NCI-H2081 treated with DMSO at 0.1 percent for 48 hours (cell line): ENCODE results near the gene KRTAP5-3.
"Not testable (repeated sequence)": the region's sequence is repeated elsewhere in the genome, so short reads cannot be mapped to it uniquely, and the experiment has no call there.

ENCODE experiments used
- DNase-seq: peaks from one replicate; lab custom pipeline; 2025; lab: John Stamatoyannopoulos, UW

The KRTAP5-3 gene

DNA sequence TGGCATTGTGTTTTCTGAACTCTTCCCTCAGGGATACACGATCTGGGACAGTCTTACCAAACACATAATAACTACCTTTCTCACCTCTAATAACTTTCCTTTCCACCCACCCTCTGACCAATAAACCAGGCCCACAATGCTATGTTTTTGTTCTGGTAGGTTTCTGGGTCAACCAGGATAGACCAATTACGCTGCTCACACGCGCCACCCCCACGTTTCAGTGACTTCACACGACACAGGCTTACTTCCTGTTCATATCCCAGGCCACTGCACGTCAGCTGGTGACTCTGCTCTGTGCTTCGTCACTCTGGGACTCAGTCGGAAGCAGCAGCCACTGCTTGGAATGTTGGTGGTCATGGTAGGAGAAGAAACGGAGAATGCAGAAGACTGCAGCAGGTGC lies 11.2 kb upstream of the KRTAP5-3 start:
- DNase-seq, result no peak

DNA sequence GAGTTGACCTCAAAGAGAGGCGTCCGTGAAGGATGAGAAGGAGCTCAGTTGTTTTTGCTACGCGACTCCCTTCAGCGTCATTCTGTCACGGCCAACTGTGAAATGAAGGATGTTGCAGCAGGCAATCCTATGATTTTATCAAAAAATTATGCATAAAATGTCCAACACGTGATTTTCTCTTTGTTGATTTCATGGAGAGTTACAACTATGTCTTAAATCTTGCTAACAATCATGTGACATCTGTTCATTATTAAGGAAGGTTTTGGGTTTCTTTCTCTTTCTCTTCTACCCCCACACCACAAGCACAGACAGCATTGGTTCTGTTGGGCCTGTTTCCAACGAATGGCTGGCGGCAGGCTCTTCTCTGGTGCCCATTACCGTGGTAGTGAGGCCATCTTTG lies 10.0 kb upstream of the KRTAP5-3 start:
- no peak for DNase-seq

DNA sequence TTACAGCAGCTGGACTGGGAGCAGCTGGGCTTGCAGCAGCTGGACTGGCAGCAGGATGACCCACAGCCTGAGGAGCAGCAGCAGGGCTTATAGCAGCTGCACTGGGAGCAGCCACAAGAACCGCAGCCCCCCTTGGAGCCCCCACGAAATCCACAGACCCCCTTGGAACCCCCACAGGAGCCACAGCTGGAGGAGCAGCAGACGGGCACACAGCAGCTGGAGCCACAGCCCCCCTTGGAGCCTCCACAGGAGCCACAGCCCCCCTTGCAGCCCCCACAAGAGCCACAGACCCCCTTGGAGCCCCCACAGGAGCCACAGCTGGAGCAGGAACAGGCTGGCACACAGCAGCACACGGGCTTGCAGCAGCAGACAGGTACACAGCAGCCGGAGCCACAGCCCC lies 362 bp downstream of the KRTAP5-3 start:
- not testable (repeated sequence) for DNase-seq

DNA sequence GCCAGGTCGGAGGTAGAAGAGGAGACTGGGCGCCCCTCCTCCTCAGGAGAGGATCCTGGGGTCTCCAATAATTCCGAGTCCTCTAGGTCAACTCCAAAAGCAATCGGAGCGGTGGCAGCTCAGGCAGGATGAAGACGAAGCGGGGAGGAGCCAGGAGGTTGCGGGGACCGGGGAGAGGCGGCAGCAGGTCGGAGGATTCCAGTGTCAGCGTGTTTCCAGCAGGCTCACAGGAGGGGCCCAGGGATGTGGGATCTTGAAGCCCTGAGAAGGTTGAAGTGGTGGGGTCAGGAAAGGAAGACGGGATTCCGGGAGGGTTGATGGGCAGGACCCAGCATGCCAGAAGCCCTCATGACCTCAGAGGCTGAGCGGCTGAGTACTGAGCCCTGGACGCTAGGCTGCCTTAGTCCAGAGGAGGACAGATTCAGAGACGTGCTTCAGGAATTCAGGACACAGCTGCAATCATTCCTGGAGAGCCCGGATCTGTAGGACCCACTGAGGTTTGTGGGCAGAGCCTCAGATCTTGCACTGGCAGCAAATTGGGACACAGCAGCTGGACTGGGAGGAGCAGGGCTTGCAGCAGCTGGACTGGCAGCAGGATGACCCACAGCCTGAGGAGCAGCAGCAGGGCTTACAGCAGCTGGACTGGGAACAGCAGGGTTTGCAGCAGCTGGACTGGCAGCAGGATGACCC lies 962 bp downstream of the KRTAP5-3 start:
- not testable (repeated sequence) for DNase-seq

DNA sequence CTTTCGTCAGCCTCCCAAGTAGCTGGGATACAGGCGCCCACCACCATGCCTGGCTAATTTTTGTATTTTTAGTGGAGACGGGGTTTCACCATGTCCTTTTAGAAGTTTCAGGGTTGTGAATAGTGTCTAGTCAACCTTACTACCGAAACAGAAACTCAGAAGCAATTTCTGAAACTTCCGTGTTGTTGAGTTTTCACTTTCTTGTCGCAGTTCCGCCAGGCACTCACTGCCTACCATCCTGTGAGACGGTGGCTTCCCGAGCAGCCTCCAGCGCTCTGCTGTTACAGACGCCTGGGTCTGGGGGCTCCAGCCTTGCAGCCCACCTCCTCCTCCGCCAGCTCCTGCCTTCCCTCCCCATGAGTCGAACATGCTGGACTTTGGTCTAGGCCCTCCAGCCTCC lies 2.3 kb downstream of the KRTAP5-3 start:
- DNase-seq, result not testable (repeated sequence)

DNA sequence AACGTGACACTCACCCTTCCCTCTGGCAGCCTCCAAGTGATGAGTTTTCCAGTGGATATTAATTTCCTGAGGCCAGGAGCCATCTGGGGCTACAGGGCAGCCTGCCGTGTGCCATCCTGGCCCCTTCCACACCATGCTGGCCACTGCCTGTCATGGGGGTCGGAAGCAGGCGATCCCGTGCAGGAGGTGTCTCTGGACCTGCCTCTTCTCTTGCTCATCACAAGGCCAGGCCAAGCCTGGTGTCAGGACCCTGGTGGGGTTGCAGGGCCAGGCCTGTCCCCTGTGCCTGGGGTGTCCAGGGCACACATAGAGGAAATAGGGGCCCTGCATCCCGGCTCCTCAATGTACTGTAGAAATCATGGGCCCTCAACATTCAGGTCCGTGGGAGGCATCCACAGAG lies 3.6 kb downstream of the KRTAP5-3 start:
- DNase-seq, result no peak

DNA sequence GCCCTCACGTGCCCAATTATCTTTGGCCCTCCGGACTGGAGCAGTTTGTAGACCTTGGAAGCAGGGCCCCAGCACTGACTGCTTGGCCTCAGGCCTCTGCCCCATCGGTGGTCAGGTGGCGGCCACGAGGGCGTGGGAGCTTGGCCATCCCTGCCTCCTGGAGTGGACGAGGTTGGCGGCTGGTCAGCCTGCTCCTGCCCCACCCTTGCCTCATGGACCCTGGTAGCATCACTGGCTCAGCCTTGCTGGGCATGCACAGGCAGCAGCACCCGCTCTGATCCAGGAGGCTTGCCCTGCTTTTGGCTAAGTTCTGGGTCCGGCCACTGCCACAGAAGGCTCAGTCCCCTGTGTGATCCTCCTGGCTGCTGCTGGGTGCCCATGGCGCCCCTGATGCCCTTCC lies 4.1 kb downstream of the KRTAP5-3 start:
- DNase-seq, result no peak

DNA sequence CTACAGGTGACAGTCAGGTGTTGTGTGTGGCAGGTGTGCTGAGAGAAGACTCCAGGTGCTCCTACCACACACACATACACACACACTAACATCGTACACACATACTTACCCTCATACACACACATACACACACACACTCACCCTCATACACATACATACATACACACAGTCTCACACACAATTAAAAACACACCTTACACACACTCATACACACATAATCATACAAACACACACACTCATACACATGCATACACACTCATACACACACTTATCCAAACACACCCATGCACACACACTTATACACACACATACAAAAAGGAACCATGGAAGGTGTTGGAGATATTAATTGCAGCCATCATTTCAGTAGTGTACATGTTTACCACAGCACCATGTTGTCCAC lies 4.6 kb downstream of the KRTAP5-3 start:
- no peak for DNase-seq

DNA sequence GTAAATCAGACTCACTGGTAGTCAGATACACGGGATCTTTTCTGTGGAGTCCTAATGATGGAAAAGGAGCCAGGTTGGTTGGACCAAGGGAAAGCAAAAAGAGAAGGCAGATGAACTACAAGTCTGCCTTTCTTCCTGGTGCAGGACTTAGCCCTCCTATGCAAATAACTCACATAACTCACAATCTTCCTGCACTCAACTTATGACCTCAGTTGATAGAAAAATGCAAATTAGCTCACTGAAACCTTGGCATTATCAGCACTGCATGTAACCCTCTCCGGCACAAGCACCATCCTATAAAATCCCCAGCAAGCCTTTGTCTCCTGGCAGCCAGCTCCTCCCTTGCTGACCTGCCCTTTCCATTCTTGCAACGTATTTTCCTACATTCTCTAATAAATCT lies 6.6 kb downstream of the KRTAP5-3 start:
- DNase-seq, result not testable (repeated sequence)

DNA sequence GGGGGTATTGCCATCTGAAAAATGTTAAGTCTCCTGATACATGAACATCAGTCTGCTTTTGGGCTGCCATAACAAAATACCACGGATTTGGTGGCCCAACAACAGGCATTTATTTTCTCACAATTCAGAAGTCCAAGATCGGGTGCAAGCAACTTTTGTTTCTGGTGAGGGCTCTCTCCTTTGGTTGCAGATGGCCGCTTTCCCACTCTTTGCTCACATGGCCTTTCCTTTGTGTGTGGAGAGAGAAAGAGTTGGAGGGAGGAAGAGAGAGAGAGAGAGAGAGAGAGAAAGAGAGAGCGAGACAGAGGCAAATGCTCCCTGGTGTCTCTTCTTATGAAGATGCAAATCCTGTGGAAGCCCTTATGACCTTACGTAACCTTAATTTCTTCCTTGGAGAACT lies 7.6 kb downstream of the KRTAP5-3 start:
- DNase-seq, result no peak

DNA sequence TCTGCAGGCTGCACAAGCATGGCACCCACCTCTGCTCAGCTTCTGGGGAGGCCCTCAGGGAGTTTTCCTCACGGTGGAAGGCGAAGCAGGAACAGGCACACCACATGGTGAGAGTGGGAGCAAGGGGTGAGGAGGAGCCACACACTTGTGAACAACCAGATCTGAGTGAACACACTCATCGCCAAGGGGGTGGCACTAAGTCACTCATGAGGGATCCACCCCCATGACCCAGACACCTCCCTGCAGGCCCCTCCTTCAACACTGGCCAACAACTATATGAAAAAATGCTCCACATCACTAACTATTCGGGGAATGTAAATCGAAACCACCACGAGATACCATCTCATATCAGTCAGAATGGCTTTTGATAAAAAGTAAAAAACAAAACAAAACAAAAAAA lies 9.4 kb downstream of the KRTAP5-3 start:
- DNase-seq, result no peak

DNA sequence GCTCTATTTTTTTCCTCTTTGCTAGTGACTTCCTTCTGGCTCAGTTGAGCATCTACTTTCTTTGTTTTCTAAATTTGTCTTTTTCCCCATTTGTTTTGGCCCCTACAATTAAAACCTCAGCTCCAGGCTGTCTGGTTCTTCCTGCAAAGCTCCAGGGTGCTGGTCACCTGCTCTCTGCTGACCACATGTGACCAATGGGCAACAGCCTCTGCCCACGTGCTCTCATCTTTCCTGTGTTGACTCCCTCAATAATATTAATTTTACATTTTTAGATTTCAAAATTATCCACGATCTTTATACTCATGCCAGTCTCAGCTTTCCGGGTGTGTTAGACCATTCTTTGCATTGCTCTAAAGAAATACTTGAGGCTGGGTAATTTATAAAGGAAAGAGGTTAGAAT lies 9.9 kb downstream of the KRTAP5-3 start:
- DNase-seq, result not testable (repeated sequence)

DNA sequence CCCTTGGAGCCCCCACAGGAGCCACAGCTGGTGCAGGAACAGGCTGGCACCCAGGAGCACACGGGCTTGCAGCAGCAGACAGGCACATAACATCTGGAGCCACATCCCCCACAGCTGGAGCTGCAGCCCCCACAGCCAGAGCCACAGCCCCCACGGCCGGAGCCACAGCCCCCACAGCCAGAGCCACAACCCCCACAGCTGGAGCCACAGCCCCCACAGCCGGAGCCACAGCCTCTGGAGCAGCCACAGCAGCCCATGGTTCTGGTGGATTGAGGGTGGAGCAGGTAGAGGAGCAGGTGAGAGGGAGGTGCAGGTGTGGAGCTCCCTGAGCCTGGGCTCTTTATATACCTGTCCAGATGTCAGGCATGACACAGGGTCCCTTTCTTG lies 10.3 kb downstream of the KRTAP5-3 start, which contains the start of gene KRTAP5-2:
Gene KRTAP5-2 (minus strand): TSS at position 301 of the 387 bp plus-strand sequence. CDS start 44 bp downstream, at position 257.
- DNase-seq, result no peak

DNA sequence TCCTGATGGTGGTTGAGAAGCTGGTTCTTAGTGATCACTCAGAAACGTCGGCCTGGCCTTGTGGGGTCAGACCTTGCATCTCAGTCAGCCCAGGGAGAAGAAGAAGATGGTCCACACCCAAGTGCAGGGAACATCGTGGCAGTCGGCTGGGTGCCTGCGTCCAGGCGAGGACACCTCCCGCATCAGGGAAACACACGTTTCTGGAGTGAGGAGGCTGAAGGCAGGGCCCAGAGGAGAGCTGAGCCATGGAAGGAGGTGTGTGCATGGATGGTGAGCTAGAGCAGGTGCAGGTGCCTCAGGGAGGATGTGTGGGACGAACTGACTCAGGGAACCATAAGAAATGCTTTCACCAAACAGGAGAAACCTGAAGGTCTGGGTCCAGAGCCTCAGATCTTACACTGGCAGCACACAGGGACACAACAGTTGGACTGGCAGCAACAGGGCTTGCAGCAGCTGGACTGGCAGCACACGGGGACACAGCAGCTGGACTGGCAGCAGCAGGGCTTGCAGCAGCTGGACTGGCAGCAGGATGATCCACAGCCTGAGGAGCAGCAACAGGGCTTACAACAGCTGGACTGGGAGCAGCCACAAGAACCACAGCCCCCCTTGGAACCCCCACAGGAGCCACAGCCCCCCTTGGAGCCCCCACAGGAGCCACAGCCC lies 10.8 kb downstream of the KRTAP5-3 start:
- no peak for DNase-seq

DNA sequence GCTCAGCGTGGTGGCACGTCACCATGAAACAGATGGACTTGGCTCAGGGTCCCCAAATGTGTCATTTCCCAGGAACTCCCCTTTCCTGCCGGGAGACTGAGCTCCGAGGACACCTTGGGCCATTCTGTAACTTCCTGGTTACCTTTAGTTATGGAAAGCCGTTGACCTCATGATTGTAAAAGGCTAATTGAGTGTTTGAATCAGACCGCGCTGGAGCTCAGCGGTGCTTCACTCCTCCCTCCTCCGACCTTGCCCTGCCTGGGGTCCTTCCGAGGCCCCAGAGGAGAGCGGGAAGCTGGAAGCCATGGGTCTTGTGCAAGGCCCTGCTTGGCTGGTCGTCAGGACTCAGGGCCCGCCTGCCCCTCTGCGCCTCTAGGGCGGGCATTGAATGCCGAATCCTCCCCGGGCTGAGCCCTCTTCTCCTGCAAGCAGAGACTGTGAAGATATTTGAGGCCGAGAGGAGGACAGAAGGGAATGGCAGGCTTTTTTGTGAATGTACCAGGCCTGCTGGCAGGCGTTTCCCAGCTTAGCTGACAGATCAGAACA lies 11.6 kb downstream of the KRTAP5-3 start:
- not testable (repeated sequence) for DNase-seq

DNA sequence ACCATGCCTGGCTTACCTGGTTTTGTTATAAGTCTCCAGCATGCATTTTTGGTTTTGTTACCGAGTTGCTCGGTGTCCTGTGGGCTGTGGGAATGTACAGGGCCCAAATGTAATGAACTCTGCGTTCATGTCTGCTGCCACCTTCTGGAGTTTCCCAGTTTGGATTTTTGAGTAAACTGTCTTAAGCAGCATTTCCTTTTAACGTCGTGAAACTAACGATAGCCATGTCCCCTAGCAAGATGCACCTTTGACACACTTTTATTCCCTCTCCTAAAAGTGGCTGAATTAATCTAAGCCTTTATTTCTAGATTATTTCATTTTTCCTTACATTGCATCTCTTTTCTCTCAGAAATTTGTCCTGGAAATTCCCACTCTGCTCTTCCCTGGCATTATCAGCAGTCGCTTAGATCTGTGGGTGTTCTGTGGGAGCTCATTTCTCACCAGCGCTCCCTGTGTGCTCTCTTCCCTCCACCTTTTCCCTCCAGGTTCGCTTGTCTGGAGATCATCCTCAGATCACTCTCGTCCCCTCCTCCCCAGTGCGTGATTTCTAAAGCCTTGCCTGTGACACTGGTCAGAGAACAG lies 12.2 kb downstream of the KRTAP5-3 start:
- not testable (repeated sequence) for DNase-seq

DNA sequence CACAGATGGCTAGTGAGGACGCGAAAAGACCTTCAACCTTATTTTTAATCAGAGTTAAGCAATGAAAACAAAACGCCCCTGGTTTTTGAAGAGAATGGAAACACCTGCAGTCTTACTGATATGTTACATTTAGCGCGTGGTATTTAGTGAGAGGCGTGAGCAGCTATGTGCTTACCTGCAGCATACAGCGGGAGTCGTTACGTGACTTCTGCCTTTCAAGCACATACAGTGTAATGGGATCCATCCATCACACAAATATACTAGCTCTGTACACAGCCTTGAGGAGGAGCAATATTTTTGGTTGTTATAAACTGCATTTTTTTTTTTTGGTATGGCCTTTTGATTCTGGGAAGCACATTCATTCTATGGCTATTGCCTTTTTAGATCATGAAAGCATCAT lies 15.6 kb downstream of the KRTAP5-3 start:
- DNase-seq, result no peak

DNA sequence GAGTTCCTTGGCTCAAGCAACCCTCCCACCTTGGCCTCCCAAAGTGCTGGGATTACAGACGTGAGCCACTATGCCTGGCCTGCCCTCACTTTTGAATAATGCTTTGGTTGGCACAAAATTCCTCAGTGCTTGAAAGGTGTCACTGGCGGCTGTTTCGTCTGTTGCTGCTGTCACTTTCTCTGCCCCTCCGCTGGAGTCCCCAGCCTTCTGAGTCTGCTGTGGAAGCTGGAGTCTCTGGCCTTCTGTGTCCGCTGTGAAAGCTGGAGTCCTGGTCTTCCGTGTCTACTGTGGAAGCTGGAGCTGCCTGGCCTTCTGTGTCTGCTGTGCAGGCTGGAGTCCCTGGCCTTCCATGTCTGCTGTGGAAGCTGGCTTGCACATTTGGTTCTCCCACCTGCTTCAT lies 18.3 kb downstream of the KRTAP5-3 start:
- no peak for DNase-seq

DNA sequence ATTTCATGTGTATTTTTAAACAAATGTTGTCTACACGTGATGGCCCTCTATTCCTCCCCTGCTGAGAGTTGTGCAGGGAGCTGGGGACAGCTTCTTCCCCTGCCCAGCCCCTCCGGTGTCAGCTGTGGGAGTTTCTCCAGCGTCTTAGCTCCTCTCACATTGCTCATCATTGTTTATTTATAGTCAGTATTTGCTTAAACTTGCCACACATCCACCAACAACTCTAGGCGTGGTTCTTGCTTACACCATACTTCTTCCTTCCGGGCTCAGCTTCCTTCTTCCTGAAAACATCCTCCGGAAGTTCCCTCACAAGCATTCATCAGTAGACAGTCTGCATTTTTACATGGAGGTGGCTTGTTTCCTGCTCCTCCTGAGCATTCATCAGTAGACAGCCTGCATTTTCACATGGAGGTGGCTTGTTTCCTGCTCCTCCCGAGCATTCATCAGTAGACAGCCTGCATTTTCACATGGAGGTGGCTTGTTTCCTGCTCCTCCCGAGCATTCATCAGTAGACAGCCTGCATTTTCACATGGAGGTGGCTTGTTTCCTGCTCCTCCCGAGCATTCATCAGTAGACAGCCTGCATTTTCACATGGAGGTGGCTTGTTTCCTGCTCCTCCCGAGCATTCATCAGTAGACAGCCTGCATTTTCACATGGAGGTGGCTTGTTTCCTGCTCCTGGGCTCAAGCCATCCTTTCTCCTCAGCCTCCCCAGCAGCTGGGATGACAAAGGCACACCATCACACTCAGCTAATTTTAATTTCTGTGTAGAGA lies 18.9 kb downstream of the KRTAP5-3 start:
- not testable (repeated sequence) for DNase-seq

DNA sequence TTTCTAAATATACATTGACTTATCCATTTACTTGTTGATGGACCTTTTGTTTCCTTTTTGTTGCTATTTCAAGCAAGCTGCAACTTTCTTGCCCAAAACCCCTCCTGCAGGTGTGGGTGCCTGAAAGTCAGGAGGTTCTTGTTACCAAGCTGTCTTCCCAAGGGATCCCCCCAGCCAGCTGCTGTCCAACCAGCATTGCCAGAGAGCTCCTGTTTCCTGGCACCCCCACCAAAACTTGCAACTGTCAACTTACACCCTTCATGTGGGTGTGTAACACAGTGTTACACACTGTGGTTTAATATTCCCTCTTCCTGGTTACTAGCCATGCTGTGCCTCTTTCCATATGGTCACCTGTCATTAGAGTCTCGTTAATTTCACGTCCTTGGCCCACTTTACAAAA lies 21.6 kb downstream of the KRTAP5-3 start:
- DNase-seq, result no peak

DNA sequence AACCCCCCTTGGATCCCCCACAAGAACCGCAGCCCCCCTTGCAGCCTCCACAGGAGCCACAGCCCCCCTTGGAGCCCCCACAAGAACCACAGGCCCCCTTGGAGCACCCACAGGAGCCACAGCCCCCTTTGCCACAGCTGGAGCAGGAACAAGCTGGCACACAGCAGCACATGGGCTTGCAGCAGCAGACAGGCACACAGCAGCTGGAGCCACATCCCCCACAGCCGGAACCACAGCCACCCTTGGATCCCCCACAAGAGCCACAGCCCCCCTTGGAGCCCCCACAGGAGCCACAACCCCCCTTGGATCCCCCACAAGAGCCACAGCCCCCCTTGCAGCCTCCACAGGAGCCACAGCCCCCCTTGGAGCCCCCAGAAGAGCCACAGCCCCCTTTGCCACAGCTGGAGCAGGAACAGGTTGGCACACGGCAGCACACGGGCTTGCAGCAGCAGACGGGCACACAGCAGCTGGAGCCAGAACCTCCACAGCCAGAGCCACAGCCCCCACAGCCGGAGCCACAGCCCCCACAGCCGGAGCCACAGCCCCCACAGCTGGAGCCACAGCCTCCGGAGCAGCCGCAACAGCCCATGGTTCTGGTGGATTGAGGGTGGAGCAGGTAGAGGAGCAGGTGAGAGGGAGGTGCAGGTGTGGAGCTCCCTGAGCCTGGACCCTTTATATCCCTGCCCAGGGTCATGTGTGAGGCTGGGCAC lies 23.4 kb downstream of the KRTAP5-3 start, which contains the start of gene KRTAP5-1:
Gene KRTAP5-1 (minus strand): TSS at position 623 of the 710 bp plus-strand sequence. CDS start 34 bp downstream, at position 589.
- DNase-seq, result not testable (repeated sequence)
